ENCODE measurements around the gene ARID5B.

ARID5B gene

GRCh38 chr10:61878740-61879068 is 22.8 kb upstream of the ARID5B start:
- Histone ChIP-seq H3K4me1 (no peaks in the 10 kb centered on the region), H3K36me3 (no peaks in the 10 kb centered on the region), H3K27me3 (no peaks in the 10 kb centered on the region), H3K9me3 (no peaks in the 10 kb centered on the region), H3K4me3 (no peak overlapping the region), H3K27ac (no peak overlapping the region)
- intact Hi-C loops (cut with DNase I; ENCODE audit: low total_unique reads): no loop called here
- TF ChIP-seq, protein P1, sequence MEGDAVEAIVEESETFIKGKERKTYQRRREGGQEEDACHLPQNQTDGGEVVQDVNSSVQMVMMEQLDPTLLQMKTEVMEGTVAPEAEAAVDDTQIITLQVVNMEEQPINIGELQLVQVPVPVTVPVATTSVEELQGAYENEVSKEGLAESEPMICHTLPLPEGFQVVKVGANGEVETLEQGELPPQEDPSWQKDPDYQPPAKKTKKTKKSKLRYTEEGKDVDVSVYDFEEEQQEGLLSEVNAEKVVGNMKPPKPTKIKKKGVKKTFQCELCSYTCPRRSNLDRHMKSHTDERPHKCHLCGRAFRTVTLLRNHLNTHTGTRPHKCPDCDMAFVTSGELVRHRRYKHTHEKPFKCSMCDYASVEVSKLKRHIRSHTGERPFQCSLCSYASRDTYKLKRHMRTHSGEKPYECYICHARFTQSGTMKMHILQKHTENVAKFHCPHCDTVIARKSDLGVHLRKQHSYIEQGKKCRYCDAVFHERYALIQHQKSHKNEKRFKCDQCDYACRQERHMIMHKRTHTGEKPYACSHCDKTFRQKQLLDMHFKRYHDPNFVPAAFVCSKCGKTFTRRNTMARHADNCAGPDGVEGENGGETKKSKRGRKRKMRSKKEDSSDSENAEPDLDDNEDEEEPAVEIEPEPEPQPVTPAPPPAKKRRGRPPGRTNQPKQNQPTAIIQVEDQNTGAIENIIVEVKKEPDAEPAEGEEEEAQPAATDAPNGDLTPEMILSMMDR (IDR thresholded peaks at IDR 0.05): no peak
- no peak for DNase-seq

- H3K4me1 ChIP-seq: no peaks in the 10 kb centered on the region
- H3K27me3 ChIP-seq: no peaks in the 10 kb centered on the region
- DNase-seq: no peak
- H3K27ac ChIP-seq: no peak overlapping the region
- intact Hi-C loops (cut with DNase I; ENCODE audit: low total_unique reads): no loop called here
- TF ChIP-seq, protein P1 (IDR thresholded peaks at IDR 0.05): no peak
- H3K9me3 ChIP-seq: no peaks in the 10 kb centered on the region
- no peak overlapping the region for H3K4me3 ChIP-seq
- no peaks in the 10 kb centered on the region for H3K36me3 ChIP-seq
Observed at GRCh38 chr10:61882621-61883370, 18.7 kb upstream of the ARID5B start.

DNA sequence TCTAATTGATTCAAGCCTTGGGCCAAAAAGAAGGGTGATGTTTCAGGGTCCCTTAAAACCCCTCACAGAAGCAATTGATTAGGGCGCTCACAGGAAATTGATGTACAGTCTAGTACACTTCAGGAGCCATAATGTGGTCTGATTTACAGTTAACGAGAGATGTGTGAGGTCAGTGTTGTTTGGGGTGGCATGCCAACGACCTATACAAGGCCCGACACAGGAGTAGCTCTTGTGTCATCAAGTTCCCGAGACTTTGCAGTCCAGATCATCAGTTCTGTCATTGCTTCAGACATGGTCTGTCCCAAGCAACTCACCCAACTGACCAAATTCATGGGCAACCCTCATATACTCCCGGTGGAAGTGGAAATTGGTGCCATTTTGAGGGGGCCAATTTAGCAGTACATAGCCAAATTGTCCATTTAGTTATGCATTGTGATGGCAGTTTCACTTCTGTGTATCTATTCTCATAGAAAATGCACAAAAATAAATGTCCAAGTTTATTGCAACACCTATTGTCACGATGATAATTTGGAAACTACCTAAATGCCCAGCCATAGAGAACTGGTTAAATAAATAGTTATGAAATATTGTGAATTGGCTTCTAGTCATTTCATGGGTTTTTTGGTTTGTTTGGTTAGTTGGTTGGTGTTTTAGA is 18.0 kb upstream of the ARID5B start:
- no peak overlapping the region for H3K4me3 ChIP-seq
- TF ChIP-seq, protein P1 (IDR thresholded peaks at IDR 0.05): no peak
- H3K27me3 ChIP-seq: no peaks in the 10 kb centered on the region
- H3K27ac ChIP-seq: no peak overlapping the region
- DNase-seq: no peak
- no peaks in the 10 kb centered on the region for H3K4me1 ChIP-seq
- no peaks in the 10 kb centered on the region for H3K9me3 ChIP-seq
- H3K36me3 ChIP-seq: no peaks in the 10 kb centered on the region
- intact Hi-C loops (cut with DNase I; ENCODE audit: low total_unique reads): no loop called here

GRCh38 chr10:61887772-61888171 is 13.7 kb upstream of the ARID5B start:
- Histone ChIP-seq H3K9me3 (no peaks in the 10 kb centered on the region), H3K36me3 (no peaks in the 10 kb centered on the region), H3K4me3 (no peak overlapping the region), H3K27me3 (no peaks in the 10 kb centered on the region), H3K4me1 (no peaks in the 10 kb centered on the region), H3K27ac (no peak overlapping the region)
- no peak for DNase-seq
- TF ChIP-seq, protein P1 (IDR thresholded peaks at IDR 0.05): no peak
- intact Hi-C loops (cut with DNase I; ENCODE audit: low total_unique reads): no loop called here

DNA sequence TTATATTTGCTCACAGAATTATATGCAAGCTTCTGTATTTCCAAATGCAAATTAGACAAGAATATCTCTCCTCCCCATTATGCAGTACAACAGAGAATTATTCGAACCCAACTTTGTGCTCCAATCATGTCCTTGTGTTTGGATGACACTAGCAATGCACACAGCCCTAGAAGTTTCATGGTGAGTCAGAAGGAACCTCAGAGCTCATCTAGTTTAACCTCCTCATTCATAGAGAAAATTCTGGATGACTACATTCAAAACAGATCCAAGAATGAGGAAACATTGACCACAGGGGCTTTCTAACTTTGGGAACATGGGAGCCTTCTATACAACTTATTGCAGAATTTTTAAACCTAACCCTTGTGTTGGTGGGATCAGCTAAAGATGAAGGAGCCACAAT is 12.8 kb upstream of the ARID5B start:
- Histone ChIP-seq H3K27me3 (no peaks in the 10 kb centered on the region), H3K36me3 (no peaks in the 10 kb centered on the region), H3K27ac (no peak overlapping the region), H3K9me3 (no peaks in the 10 kb centered on the region), H3K4me1 (no peaks in the 10 kb centered on the region), H3K4me3 (no peak overlapping the region)
- DNase-seq: no peak
- intact Hi-C loops (cut with DNase I; ENCODE audit: low total_unique reads): no loop called here
- TF ChIP-seq, protein P1 (IDR thresholded peaks at IDR 0.05): no peak

All from tibial artery (tissue), 4 donors.